Gastroesophageal sphincter (tissue), 3 donors: ENCODE data around the gene DMRTB1.

Source experiments
- CTCF ChIP-seq, 4 experiments: fragments of 200-600 bp in 2 of 4; fragments of 450-650 bp in 2 of 4; sonication (generic) in 1 of 4; IDR thresholded peaks; one replicate each; pipeline ENCODE4 v1.5.1; 2017 to 2019; ENCODE audit warnings: antibody characterized with exemption in 4 of 4, mild to moderate bottlenecking in 2 of 4, moderate library complexity in 2 of 4
- POLR2A ChIP-seq, 2 donors: fragments of 450-650 bp; IDR thresholded peaks; one replicate each; pipeline ENCODE4 v1.6.1; 2017; ENCODE audit warnings: antibody characterized with exemption in 2 of 2, mild to moderate bottlenecking in 2 of 2, moderate library complexity in 1 of 2
- POLR2AphosphoS5 ChIP-seq: sonication (generic); formaldehyde crosslinking; IDR thresholded peaks from one replicate; pipeline ENCODE4 v1.6.1; 2017; ENCODE audit warnings: antibody characterized with exemption

GRCh38 chr1:53463961-53464899 is 5.0 kb downstream of the DMRTB1 start:
- no peak for TF ChIP-seq POLR2A (IDR thresholded peaks at IDR 0.05)
- no peak for TF ChIP-seq CTCF (IDR thresholded peaks at IDR 0.05)
- TF ChIP-seq POLR2AphosphoS5, result no peak
